Measurements from ENCODE around the gene SPATA25. TPM values are rescaled to one million over a fixed set of nuclear protein-coding genes. Genes with fewer than 3 reads are reported as not detected.

The SPATA25 gene
- total and polyA plus RNA-seq, 2 donors (not counting 1 experiment from before 2014, with no cell fraction given) = 0.19 to 3.6 TPM

DNA sequence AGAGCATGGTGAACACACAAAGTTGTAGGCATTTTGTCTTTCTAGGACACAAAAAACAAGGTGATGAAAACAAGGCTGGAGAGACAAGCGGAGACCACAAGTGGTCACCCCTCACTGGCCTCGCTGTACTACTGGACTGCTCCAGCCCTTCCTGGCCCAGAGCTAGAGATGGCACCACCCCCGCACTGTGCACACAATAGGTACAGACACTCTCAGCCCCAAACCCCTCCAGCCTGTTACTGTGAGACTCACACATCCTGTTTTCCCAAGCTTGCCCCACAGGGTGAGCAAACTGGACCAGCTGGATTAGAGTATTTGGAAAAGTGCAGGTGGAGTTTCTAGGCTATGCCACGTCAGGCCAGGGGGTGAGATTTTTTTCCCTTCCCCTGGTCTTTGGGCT, 14.8 kb downstream of the SPATA25 start:
- Histone ChIP-seq H2AFZ (ENCODE audit: low read length) (no peak overlapping the region), H4K20me1 (ENCODE audit: control insufficient read depth, extremely low read depth, insufficient read depth, low read length) (no peaks in the 10 kb centered on the region), H3K9ac (ENCODE audit: insufficient read depth, low read length) (no peak overlapping the region), H3K27me3 (ENCODE audit: control insufficient read depth, insufficient read depth, low read length) (no peaks in the 10 kb centered on the region), H3K36me3 (ENCODE audit: control insufficient read depth, insufficient read depth, low read length) (peaks cover 5% of the 10 kb centered on the region), H3K4me3 (replicated peaks in 1 of 4; ENCODE audit: control extremely low read depth in 1 of 4, insufficient read depth in 1 of 4, low read depth in 3 of 4, low read length in 4 of 4) (no peak overlapping the region), H3K9me3 (ENCODE audit: control insufficient read depth, insufficient read depth, low read depth, low read length) (no peaks in the 10 kb centered on the region), H3K4me2 (ENCODE audit: extremely low read depth, insufficient read depth, low read length) (no peak overlapping the region), H3K79me2 (ENCODE audit: control insufficient read depth, insufficient read depth, low read length) (no peaks in the 10 kb centered on the region), H3K4me1 (ENCODE audit: control insufficient read depth, extremely low read depth, insufficient read depth, low read length) (peaks cover 4% of the 10 kb centered on the region), H3K27ac (ENCODE audit: insufficient read depth, low read length) (no peak overlapping the region)
- DNase-seq (ENCODE audit: low read depth in 2 of 2) = no peak
- TF ChIP-seq EZH2 (IDR thresholded peaks at IDR 0.05; ENCODE audit: low read length, missing control alignments) = no peak
- TF ChIP-seq, protein P1, sequence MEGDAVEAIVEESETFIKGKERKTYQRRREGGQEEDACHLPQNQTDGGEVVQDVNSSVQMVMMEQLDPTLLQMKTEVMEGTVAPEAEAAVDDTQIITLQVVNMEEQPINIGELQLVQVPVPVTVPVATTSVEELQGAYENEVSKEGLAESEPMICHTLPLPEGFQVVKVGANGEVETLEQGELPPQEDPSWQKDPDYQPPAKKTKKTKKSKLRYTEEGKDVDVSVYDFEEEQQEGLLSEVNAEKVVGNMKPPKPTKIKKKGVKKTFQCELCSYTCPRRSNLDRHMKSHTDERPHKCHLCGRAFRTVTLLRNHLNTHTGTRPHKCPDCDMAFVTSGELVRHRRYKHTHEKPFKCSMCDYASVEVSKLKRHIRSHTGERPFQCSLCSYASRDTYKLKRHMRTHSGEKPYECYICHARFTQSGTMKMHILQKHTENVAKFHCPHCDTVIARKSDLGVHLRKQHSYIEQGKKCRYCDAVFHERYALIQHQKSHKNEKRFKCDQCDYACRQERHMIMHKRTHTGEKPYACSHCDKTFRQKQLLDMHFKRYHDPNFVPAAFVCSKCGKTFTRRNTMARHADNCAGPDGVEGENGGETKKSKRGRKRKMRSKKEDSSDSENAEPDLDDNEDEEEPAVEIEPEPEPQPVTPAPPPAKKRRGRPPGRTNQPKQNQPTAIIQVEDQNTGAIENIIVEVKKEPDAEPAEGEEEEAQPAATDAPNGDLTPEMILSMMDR (conservative IDR thresholded peaks at IDR 0.05 in 1 of 2, IDR thresholded peaks at IDR 0.05 in 1 of 2; ENCODE audit: low read depth in 1 of 2, low read length in 2 of 2) = no peak

DNA sequence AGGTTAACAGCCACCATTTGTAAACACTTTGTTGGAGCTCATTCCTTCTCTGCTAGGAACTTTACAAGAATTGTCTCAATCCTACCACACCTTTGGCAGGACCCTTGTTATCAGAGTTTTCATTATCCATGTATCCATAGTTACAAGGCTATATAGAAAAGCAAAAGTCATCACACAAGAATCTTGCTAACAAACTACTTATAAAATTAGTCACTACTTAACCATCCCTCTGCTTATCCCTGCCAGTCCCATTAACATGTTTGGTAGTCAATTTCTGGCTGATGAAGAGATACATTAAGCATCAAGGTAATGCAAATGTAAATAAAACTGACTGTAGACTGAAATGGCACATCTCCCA, 19.6 kb downstream of the SPATA25 start:
- no peak overlapping the region for H3K4me3 ChIP-seq (replicated peaks in 1 of 4; ENCODE audit: control extremely low read depth in 1 of 4, insufficient read depth in 1 of 4, low read depth in 3 of 4, low read length in 4 of 4)
- peak overlapping the region; percentile 70 for H3K4me2 ChIP-seq (ENCODE audit: extremely low read depth, insufficient read depth, low read length)
- H3K4me1 ChIP-seq (ENCODE audit: control insufficient read depth, extremely low read depth, insufficient read depth, low read length) = peaks cover 10% of the 10 kb centered on the region
- no peaks in the 10 kb centered on the region for H3K27me3 ChIP-seq (ENCODE audit: control insufficient read depth, insufficient read depth, low read length)
- peak; percentile 42 to 88 for DNase-seq (ENCODE audit: low read depth in 2 of 2)
- H3K9ac ChIP-seq (ENCODE audit: insufficient read depth, low read length) = peak overlapping the region; percentile 8
- H3K36me3 ChIP-seq (ENCODE audit: control insufficient read depth, insufficient read depth, low read length) = no peaks in the 10 kb centered on the region
- no peaks in the 10 kb centered on the region for H4K20me1 ChIP-seq (ENCODE audit: control insufficient read depth, extremely low read depth, insufficient read depth, low read length)
- no peaks in the 10 kb centered on the region for H3K79me2 ChIP-seq (ENCODE audit: control insufficient read depth, insufficient read depth, low read length)
- no peak overlapping the region for H2AFZ ChIP-seq (ENCODE audit: low read length)
- no peak for TF ChIP-seq EZH2 (IDR thresholded peaks at IDR 0.05; ENCODE audit: low read length, missing control alignments)
- TF ChIP-seq, protein P1 (conservative IDR thresholded peaks at IDR 0.05 in 1 of 2, IDR thresholded peaks at IDR 0.05 in 1 of 2; ENCODE audit: low read depth in 1 of 2, low read length in 2 of 2) = no peak
- peak overlapping the region; percentile 87 for H3K27ac ChIP-seq (ENCODE audit: insufficient read depth, low read length)
- no peaks in the 10 kb centered on the region for H3K9me3 ChIP-seq (ENCODE audit: control insufficient read depth, insufficient read depth, low read depth, low read length)

DNA sequence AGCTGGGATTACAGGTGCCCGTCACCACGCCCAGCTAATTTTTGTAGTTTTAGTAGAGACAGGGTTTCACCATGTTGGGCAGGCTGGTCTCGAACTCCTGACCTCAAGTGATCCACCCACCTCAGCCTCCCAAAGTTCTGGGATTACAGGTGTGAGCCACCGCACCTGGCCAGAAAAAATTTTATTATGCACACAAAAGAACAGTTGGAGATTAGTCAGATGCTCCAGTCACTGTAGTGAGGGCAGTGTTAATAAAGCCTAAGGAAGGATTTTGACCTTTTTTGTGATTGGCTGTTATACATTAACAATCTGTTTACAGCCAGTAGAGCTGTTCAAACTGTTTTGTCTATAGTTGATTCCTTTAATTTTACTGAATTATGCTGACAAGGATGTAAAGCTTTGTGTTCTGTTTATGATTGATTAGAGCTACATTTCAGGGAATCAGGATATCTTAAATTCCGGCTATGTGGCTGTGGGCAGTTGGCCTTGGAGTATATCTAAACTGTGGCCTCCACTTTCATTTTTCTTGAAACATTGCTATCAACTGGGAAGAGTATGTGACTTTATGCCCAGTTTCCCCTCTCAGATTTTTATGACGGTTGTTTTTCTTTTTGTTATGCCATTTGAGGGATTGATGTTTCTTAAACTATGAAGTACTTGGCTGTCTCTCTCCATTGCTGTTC, 20.1 kb downstream of the SPATA25 start:
- peak overlapping the region; percentile 8 for H3K9ac ChIP-seq (ENCODE audit: insufficient read depth, low read length)
- H3K9me3 ChIP-seq (ENCODE audit: control insufficient read depth, insufficient read depth, low read depth, low read length) = no peaks in the 10 kb centered on the region
- H3K4me1 ChIP-seq (ENCODE audit: control insufficient read depth, extremely low read depth, insufficient read depth, low read length) = peaks cover 10% of the 10 kb centered on the region
- TF ChIP-seq, protein P1 (conservative IDR thresholded peaks at IDR 0.05 in 1 of 2, IDR thresholded peaks at IDR 0.05 in 1 of 2; ENCODE audit: low read depth in 1 of 2, low read length in 2 of 2) = no peak
- no peak for TF ChIP-seq EZH2 (IDR thresholded peaks at IDR 0.05; ENCODE audit: low read length, missing control alignments)
- H2AFZ ChIP-seq (ENCODE audit: low read length) = no peak overlapping the region
- H4K20me1 ChIP-seq (ENCODE audit: control insufficient read depth, extremely low read depth, insufficient read depth, low read length) = no peaks in the 10 kb centered on the region
- H3K36me3 ChIP-seq (ENCODE audit: control insufficient read depth, insufficient read depth, low read length) = no peaks in the 10 kb centered on the region
- peak overlapping the region; percentile 70 for H3K4me2 ChIP-seq (ENCODE audit: extremely low read depth, insufficient read depth, low read length)
- no peaks in the 10 kb centered on the region for H3K27me3 ChIP-seq (ENCODE audit: control insufficient read depth, insufficient read depth, low read length)
- no peak for DNase-seq (ENCODE audit: low read depth in 2 of 2)
- peak overlapping the region; percentile 87 for H3K27ac ChIP-seq (ENCODE audit: insufficient read depth, low read length)
- no peaks in the 10 kb centered on the region for H3K79me2 ChIP-seq (ENCODE audit: control insufficient read depth, insufficient read depth, low read length)
- H3K4me3 ChIP-seq (replicated peaks in 1 of 4; ENCODE audit: control extremely low read depth in 1 of 4, insufficient read depth in 1 of 4, low read depth in 3 of 4, low read length in 4 of 4) = no peak overlapping the region
